Progenitor cell of endocrine pancreas (in vitro differentiated cells): ENCODE measurements around the gene ZFP42. TPM values are rescaled to one million over a fixed set of nuclear protein-coding genes. Genes with fewer than 3 reads are reported as not detected.

Source experiments
- DNase-seq: peaks from one replicate; pipeline ENCODE4 v3.0.0; 2021; ENCODE audit warnings: low spot score; ENCODE audit not compliant: unreplicated experiment
- H3K27ac Mint-ChIP-seq: 2 replicates; pipeline ENCODE4 v1.8.0; 2021; ENCODE audit warnings: mild to moderate bottlenecking, moderate library complexity, mixed read lengths
- H3K27me3 Mint-ChIP-seq: 2 replicates; pipeline ENCODE4 v1.8.0; 2021; ENCODE audit warnings: mixed read lengths
- H3K36me3 Mint-ChIP-seq: 2 replicates; pipeline ENCODE4 v1.8.0; 2022; ENCODE audit warnings: mixed read lengths; ENCODE audit not compliant: insufficient read depth
- H3K4me1 Mint-ChIP-seq: 2 replicates; pipeline ENCODE4 v1.8.0; 2021; ENCODE audit warnings: low read depth, mixed read lengths
- H3K4me3 Mint-ChIP-seq: 2 replicates; pipeline ENCODE4 v1.8.0; 2021; ENCODE audit warnings: low read depth, mild to moderate bottlenecking, moderate library complexity, mixed read lengths
- H3K9me3 Mint-ChIP-seq: 2 replicates; pipeline ENCODE4 v1.8.0; 2021; ENCODE audit warnings: low read depth, mixed read lengths
- CTCF ChIP-seq: fragments of 200-600 bp; sonication (generic); IDR thresholded peaks from one replicate; pipeline ENCODE4 v1.5.0; 2021; ENCODE audit warnings: antibody characterized with exemption, mild to moderate bottlenecking; ENCODE audit not compliant: unreplicated experiment
- total RNA-seq: library from RNA; stranded (reverse); gene quantifications from 2 replicates; pipeline ENCODE4 v1.2.1, GENCODE V29; 2021

The ZFP42 gene
- total RNA-seq, 1 donor from 2014 or later, result 3.9 TPM

GRCh38 chr4:187999406-187999932, 3.9 kb downstream of the ZFP42 start:
- peaks cover 21% of the 10 kb centered on the region for H3K27me3 Mint-ChIP-seq
- no peak overlapping the region for H3K4me3 Mint-ChIP-seq
- TF ChIP-seq CTCF, result no peak
- H3K27ac Mint-ChIP-seq, result peak overlapping the region; percentile 71
- H3K9me3 Mint-ChIP-seq, result peaks cover 3% of the 10 kb centered on the region
- H3K4me1 Mint-ChIP-seq, result peaks cover 6% of the 10 kb centered on the region
- peaks cover 16% of the 10 kb centered on the region for H3K36me3 Mint-ChIP-seq
- DNase-seq, result no peak

GRCh38 chr4:188002323-188002722, 6.8 kb downstream of the ZFP42 start:
- H3K4me3 Mint-ChIP-seq, result no peak overlapping the region
- no peak overlapping the region for H3K27ac Mint-ChIP-seq
- no peak for DNase-seq
- H3K9me3 Mint-ChIP-seq, result peaks cover 3% of the 10 kb centered on the region
- peaks cover 2% of the 10 kb centered on the region for H3K4me1 Mint-ChIP-seq
- no peak for TF ChIP-seq CTCF
- peaks cover 15% of the 10 kb centered on the region for H3K36me3 Mint-ChIP-seq
- H3K27me3 Mint-ChIP-seq, result peaks cover 3% of the 10 kb centered on the region

GRCh38 chr4:188002751-188003150, 7.2 kb downstream of the ZFP42 start:
- H3K27ac Mint-ChIP-seq, result no peak overlapping the region
- no peaks in the 10 kb centered on the region for H3K27me3 Mint-ChIP-seq
- H3K36me3 Mint-ChIP-seq, result peaks cover 13% of the 10 kb centered on the region
- no peak for DNase-seq
- H3K4me1 Mint-ChIP-seq, result no peaks in the 10 kb centered on the region
- TF ChIP-seq CTCF, result no peak
- no peaks in the 10 kb centered on the region for H3K9me3 Mint-ChIP-seq
- no peak overlapping the region for H3K4me3 Mint-ChIP-seq

GRCh38 chr4:188005561-188005960, 10.0 kb downstream of the ZFP42 start:
- DNase-seq, result no peak
- H3K36me3 Mint-ChIP-seq, result peaks cover 9% of the 10 kb centered on the region
- no peaks in the 10 kb centered on the region for H3K9me3 Mint-ChIP-seq
- TF ChIP-seq CTCF, result no peak
- H3K27me3 Mint-ChIP-seq, result no peaks in the 10 kb centered on the region
- H3K27ac Mint-ChIP-seq, result no peak overlapping the region
- H3K4me1 Mint-ChIP-seq, result no peaks in the 10 kb centered on the region
- no peak overlapping the region for H3K4me3 Mint-ChIP-seq

- Mint-ChIP-seq H3K4me3 (no peak overlapping the region), H3K4me1 (no peaks in the 10 kb centered on the region), H3K9me3 (no peaks in the 10 kb centered on the region), H3K27ac (no peak overlapping the region), H3K27me3 (no peaks in the 10 kb centered on the region), H3K36me3 (peaks cover 9% of the 10 kb centered on the region)
- no peak for TF ChIP-seq CTCF
- no peak for DNase-seq
Measured at GRCh38 chr4:188006285-188006848, 10.8 kb downstream of the ZFP42 start.
